DLD1 (cell line): ENCODE measurements around the gene TMPO.
"Not testable (repeated sequence)": the region's sequence is repeated elsewhere in the genome, so short reads cannot be mapped to it uniquely, and the experiment has no call there.

Experiments
- in situ Hi-C: cut with HindIII; loops from 2 replicates; pipeline ENCODE4 v1.10.0; 2017; ENCODE audit warnings: low sequenced_read_pairs

The TMPO gene

DNA sequence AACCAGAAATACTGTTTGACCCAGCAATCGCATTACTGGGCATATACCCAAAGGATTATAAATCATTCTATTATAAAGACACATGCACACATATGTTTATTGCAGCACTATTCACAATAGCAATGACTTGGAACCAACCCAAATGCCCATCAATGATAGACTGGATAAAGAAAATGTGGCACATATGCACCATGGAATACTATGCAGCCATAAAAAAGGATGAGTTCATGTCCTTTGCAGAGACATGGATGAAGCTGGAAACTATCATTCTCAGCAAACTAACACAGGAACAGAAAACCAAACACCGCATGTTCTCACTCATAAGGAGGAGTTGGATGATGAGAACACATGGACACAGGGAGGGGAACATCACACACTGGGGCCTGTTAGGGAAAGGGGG is 61.4 kb downstream of the TMPO start:
- in situ Hi-C loops, result not testable (repeated sequence)

DNA sequence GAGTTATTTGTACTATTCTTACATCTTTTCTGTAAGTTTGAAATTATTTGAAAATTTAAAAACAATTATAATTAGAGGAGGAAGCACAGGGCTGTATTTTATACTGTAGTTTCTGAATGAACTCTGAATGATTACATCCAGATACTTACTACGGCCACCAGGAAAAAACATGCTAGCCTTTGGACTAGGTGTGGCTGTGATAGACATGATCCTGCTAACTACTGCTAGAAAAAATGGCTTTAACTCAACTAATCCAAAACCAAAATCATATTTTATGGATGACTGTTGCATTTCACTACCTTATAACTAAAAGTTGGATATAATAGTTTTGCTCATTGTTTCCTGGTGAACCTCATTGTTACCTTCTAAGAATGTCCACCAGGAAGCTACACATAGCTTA is 63.0 kb downstream of the TMPO start:
- in situ Hi-C loops, result no loop called here

DNA sequence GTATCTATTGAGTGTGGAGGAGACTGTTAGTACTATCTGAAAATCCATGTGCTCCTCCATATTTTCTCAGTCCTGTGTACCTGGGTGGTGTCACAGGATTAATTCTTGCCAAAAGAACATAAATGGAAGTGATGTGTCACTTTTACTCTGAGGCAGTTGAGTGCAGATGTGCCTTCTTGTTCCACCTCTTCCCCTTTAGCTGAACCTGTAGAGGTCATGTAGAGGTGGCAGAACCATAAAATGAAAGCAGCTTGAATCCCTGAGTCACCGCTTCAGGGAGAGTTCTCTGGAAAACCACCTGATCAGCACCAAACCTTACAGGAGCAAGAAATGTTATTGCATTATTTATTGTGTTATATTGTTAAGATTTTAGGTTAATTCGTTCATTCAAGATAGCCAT is 63.4 kb downstream of the TMPO start:
- in situ Hi-C loops, result no loop called here

DNA sequence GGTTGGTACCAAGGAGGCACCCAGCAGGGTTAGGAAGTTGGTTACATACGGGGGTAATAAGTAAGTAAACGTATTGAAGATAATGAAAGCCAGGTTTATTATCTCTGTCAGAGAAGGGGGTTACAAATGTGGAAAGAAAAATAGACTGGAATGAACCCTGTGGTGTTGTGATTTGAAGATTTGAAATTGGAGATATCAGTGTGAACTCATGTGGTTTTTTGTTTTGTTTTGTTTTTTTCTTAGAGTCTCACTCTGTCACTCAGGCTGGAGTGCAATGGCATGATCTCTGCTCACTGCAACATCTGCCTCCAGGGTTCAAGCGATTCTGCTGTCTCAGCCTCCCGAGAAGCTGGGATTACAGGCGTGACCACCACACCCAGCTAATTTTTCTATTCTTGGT is 64.0 kb downstream of the TMPO start:
- in situ Hi-C loops, result no loop called here

DNA sequence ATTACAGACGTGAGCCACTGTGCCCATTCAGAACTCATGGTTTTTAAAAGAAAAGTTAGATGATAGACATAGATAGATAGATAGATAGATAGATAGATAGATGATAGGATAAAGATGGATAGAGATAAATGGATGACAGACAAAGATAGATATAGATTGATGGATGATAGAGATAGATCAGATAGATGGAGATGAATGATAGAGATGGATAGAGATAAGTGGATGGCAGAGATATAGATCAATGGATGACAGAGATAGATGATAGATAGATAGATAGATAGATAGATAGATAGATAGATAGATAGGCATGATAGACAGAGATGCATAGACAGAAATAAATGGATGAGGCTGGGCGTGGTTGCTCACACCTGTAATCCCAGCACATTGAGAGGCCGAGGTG is 64.4 kb downstream of the TMPO start:
- in situ Hi-C loops, result no loop called here

DNA sequence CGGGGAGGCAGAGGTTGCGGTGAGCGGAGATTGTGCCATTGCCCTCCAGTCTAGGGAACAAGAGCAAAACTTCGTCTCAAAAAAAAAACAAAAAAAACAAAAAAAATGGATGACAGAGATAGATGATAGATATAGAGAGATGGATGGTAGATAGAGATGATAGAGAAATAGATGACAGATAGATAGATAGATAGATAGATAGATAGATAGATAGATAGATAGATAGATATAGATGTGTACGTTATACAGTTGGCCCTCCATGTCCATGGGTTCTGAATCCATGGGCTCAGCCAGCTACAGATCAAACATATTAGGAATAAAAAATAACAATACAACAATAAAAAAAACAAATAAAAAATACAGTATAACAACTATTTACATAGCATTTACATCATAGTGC is 65.3 kb downstream of the TMPO start:
- in situ Hi-C loops, result no loop called here

DNA sequence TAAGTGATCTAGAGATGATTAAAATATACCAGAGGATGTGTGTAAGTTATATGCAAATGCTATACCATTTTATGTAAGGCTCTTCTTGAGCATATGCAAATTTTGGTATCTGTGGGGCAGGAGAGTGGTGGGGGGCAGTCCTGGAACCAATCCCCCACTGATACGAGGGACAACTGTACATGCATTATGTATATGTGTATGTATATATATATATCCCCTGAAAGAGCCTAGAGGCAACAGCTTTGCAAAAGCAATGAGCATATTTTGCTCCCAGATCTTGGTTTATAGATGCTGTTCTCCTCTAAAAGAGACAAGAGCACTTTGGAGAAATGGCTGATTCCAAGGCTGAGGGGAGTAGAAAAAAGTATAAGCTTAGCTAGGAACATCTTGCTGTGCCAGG is 65.7 kb downstream of the TMPO start:
- in situ Hi-C loops, result no loop called here

DNA sequence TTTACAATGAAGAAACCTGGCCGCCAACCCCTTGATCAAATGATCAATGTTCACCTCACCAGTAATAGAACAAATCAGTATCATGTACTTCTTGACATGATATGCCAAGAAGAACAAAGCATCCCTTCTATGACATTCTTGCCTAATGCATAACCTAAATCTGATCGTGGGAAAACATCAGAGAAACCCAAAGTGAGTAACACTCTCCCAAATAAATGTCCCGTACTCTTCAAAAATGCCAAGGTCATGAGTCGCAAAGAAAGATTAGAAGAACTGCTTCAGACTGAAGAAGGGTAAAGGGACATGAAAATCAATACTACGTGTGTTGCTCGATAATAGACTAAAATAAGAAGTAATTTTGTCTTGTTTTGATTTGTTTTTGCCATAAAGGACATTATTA is 66.7 kb downstream of the TMPO start:
- in situ Hi-C loops, result no loop called here

DNA sequence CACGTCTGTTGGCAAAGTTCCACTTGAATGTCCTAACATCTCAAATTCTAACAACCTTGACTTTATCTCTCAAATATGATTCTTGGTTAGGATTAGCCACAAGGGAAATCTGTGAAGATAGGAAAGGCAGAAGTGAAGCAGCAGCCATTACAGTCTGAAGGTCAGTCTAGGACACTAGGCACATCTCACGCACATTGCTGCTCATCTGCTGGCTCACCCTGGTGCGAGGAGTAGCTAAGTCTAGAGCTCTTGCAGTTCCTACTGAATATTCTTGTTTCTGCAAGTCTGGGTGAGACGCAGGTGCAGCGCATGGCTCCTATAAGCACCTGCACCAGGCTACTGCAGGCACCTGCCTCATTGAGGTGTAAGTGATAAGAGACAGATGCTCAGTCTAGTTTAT is 71.7 kb downstream of the TMPO start:
- in situ Hi-C loops, result no loop called here

DNA sequence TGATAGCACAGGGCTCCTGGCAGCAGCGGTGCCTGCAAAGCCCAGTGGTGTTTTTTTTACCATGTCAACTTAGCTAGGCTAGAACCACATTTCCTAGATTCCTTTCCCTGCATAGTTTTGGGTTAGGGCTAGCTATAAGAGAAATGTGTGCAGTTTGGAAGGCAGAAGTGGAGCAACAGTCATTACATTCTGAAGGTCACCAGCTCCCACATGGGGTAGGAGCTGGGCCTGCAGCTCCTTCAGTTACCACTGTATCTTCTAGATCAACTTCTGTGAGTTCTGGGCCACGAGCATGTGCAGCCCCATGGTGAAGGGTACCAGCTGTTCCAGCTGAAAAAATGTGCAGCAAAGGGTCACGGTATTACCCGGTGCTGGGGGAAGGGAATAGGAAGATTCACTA is 75.8 kb downstream of the TMPO start:
- in situ Hi-C loops, result no loop called here

DNA sequence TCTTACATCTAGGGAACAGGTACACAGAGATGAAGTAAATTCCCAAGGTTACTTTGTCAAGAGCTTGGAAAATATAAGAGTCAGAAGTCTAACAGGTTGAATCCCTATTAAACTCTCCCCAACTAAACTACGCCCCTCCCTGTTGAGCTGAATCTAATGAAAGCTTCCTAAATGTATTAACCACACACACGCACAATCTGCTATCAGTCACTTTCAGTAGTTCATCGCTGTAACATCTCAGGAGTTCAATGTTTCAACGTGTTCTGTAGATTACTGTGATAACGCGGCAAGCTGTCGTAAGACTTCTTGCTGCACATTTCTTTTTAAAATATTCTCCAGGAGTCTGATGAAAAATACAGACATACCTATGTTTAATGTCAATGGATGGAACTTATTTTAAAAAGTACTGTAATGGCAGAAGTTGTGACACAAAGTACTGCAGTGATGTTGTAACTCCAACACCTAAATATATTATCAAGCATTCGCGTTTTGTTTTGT is 77.5 kb downstream of the TMPO start:
- in situ Hi-C loops, result no loop called here

DNA sequence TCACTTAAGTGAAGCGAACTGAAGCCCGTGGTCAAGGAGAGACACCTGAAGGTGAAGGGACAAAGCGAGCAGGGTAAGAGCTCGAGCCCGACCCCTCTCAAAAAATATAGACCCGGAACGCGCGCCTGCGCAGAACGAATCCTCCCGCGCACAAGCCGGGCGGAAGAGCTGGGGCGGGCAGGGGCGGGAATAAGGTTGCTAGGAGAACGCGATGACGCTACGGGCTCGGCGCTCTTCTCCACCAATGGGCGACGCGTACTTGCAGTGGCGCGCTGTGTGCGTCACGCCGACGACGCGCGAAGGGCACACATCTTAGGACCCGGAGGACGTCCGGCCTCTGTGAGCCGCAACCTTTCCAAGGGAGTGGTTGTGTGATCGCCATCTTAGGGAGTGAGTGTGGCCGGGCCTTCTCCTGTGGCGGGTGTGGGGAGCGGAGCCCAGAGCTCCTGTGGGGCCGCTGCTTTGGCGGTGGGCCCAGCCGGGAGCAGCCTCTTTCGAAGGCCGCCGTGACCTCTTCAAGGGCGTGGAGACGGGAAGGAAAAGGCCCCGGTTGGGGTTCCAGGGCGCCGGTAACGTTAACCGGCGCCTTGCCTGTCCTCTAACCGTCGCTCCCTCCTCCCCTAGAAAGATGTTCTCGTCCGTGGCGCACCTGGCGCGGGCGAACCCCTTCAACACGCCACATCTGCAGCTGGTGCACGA is 78.1 kb downstream of the TMPO start, which contains the start of gene SLC25A3:
TSS of gene SLC25A3 (plus strand) at position 336 of the 699 bp plus-strand sequence. CDS start at position 629, 293 bp downstream.
- in situ Hi-C loops, result no loop called here

DNA sequence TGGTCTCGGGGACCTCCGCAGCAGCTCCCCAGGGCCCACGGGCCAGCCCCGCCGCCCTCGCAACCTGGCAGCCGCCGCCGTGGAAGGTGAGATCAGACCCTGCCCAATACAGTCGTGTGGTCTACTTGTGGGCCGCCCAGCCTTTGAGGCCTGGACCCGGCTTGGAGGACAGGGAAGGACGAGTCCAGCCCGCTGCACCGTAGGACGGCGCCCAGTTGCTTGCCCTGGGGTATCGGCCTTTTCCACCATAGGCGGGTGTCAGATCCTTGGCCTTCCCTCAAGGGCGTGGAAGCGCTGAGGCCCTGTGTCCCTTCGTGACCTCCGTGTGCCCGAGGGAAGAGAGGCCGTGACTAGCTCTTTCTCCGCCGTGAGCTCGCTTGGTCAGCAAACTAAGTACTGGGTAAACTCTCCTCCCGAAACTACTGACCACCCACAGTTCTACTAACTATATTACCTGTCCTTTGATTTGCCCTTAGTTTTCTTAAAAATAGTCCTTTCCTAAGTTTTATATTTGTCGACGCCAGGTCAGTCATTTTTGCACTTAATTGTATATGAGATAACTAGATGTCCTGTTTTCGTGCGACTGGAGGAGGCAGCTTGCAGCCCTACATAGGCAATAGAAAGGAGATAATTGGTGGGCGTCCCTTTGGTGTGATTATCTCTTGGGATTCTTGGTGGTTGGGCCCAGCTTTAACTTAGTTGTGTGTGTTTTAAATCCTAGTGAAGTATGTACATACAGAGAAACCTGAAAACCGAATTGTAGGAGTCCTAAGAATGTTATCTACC is 78.9 kb downstream of the TMPO start:
- in situ Hi-C loops, result no loop called here

DNA sequence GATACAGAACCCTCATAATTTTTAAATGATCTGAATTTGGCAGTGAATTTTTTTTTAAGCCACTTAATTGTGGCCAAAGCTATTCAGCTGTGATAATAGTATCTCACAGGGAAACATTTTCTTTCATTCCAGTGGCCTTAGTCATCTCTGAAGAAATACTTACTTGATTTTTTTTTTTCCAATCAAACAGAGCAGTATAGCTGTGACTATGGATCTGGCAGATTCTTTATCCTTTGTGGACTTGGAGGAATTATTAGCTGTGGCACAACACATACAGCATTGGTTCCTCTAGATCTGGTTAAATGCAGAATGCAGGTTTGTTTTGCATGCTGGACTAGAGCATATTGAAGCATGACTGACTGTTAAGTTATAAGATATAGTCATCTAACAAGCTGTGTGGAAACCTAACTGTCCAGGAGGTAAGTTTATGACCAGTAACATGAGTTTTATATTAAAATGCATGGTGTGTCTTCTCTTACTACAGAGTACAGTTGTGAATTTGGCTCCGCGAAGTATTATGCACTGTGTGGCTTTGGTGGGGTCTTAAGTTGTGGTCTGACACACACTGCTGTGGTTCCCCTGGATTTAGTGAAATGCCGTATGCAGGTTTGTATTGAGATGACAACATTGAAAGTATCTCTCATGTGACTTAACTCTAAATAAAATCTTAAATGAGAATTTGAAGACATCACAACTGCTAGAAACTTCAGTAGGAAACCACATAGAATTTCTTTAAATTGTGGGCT is 80.0 kb downstream of the TMPO start:
- in situ Hi-C loops, result no loop called here

DNA sequence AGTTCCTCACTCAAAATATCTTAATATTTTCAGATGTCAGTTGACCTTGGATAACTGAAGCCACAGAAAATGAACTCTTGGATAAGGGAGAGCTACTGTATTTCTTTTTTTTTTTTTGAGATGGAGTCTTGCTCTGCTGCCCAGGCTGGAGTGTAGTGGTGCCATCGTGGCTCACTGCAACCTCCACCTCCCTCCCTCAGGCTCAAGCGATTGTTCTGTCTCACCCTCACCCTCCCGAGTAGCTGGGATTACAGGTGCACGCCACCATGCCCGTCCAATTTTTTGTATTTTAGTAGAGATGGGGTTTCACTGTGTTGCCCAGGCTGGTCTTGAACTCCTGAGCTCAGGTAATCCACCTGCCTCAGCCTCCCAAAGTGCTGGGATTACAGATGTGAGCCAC is 81.9 kb downstream of the TMPO start:
- in situ Hi-C loops, result not testable (repeated sequence)
